Naive thymus-derived CD4-positive, alpha-beta T cell (primary cell): ENCODE data around the gene NPBWR2. TPM values are rescaled to one million over a fixed set of nuclear protein-coding genes. Genes with fewer than 3 reads are reported as not detected.

Experiments used
- ATAC-seq: fragments of 150-1000 bp; cut with Tn5 transposase; 2 replicates; pipeline ENCODE4 v1.10.0; 2021; ENCODE audit warnings: mild to moderate bottlenecking, moderate library complexity
- CTCF ChIA-PET: fragments of 350-600 bp; sonication (Branson Sonifier 250); formaldehyde crosslinking; loops from one replicate; lab custom pipeline; 2021; ENCODE audit warnings: antibody characterized with exemption; lab: Charles Lee
- POLR2A ChIA-PET: fragments of 350-600 bp; sonication (Branson Sonifier 250); formaldehyde crosslinking; loops from one replicate; lab custom pipeline; 2021; ENCODE audit warnings: antibody characterized with exemption, inconsistent platforms; lab: Charles Lee
- DNase-seq, 9 donors: peaks; one replicate each; pipeline versions ENCODE4 v3.0.0 to v3.0.0-alpha.2; 2020 to 2022; ENCODE audit warnings: mixed read lengths in 1 of 9
- H3K27ac ChIP-seq: one replicate; pipeline ENCODE4 v1.7.0; 2013; ENCODE audit warnings: mild to moderate bottlenecking, low read depth, low read length, moderate library complexity
- H3K27me3 ChIP-seq, 2 donors: one replicate each; pipeline ENCODE4 v1.7.0; 2013; ENCODE audit warnings: low read length in 2 of 2, mild to moderate bottlenecking in 2 of 2, moderate library complexity in 2 of 2; ENCODE audit not compliant: control insufficient read depth in 2 of 2, insufficient read depth in 2 of 2
- H3K36me3 ChIP-seq, 3 experiments: 1 replicate in 2 of 3; 2 replicates in 1 of 3; pipeline ENCODE4 v1.7.0; 2013; ENCODE audit warnings: low read length in 3 of 3, mild to moderate bottlenecking in 3 of 3, moderate library complexity in 1 of 3; ENCODE audit not compliant: insufficient read depth in 3 of 3, control insufficient read depth in 2 of 3
- H3K4me1 ChIP-seq, 2 donors: one replicate each; pipeline ENCODE4 v1.7.0; 2013; ENCODE audit warnings: low read length in 2 of 2, mild to moderate bottlenecking in 2 of 2, moderate library complexity in 1 of 2; ENCODE audit not compliant: control insufficient read depth in 2 of 2, insufficient read depth in 2 of 2
- H3K4me3 ChIP-seq: 2 replicates; pipeline ENCODE4 v1.7.0; 2013; ENCODE audit warnings: mild to moderate bottlenecking, low read length
- H3K9me3 ChIP-seq, 3 experiments: 1 replicate in 2 of 3; 2 replicates in 1 of 3; pipeline ENCODE4 v1.7.0; 2013; ENCODE audit warnings: low read length in 3 of 3; ENCODE audit not compliant: control insufficient read depth in 2 of 3
- H3K27ac Mint-ChIP-seq, 9 donors: one replicate each; pipeline ENCODE4 v1.8.0; 2020 to 2022; ENCODE audit warnings: mixed read lengths in 9 of 9, mild to moderate bottlenecking in 8 of 9, moderate library complexity in 5 of 9, inconsistent platforms in 2 of 9
- H3K27me3 Mint-ChIP-seq, 5 donors: one replicate each; pipeline ENCODE4 v1.8.0; 2021 to 2022; ENCODE audit warnings: mixed read lengths in 5 of 5, mild to moderate bottlenecking in 1 of 5
- H3K36me3 Mint-ChIP-seq, 5 donors: one replicate each; pipeline ENCODE4 v1.8.0; 2020 to 2022; ENCODE audit warnings: mixed read lengths in 5 of 5, mild to moderate bottlenecking in 3 of 5, inconsistent platforms in 1 of 5
- H3K4me1 Mint-ChIP-seq, 7 donors: one replicate each; pipeline ENCODE4 v1.8.0; 2020 to 2022; ENCODE audit warnings: mixed read lengths in 7 of 7, mild to moderate bottlenecking in 3 of 7, inconsistent platforms in 1 of 7
- H3K4me3 Mint-ChIP-seq, 10 donors: one replicate each; pipeline ENCODE4 v1.8.0; 2020 to 2022; ENCODE audit warnings: mild to moderate bottlenecking in 10 of 10, mixed read lengths in 10 of 10, moderate library complexity in 6 of 10, inconsistent platforms in 2 of 10
- H3K9me3 Mint-ChIP-seq, 11 donors: one replicate each; pipeline ENCODE4 v1.8.0; 2020 to 2022; ENCODE audit warnings: mixed read lengths in 11 of 11, mild to moderate bottlenecking in 4 of 11, inconsistent platforms in 1 of 11, moderate library complexity in 1 of 11
- intact Hi-C, 2 donors: fragments of 100-400 bp; cut with micrococcal nuclease; formaldehyde crosslinking; loops; one replicate each; pipeline ENCODE4 v1.15.1; 2023
- polyA plus RNA-seq, 2 donors: library from polyadenylated mRNA; unstranded; fragments of 300-500 nt; fragmentation: Illumina TruSeq; gene quantifications; one replicate each; pipeline ENCODE4 v1.2.3, GENCODE V29; 2021
- total RNA-seq, 6 experiments: library from RNA in 5 of 6; stranded (reverse) in 5 of 6; gene quantifications; 1 replicate in 5 of 6; 2 replicates in 1 of 6; pipeline ENCODE4 v1.2.3 and lab custom pipeline; 2021 to 2026

NPBWR2 gene
- total and polyA plus RNA-seq, 7 experiments from 2014 or later, result not detected

DNA sequence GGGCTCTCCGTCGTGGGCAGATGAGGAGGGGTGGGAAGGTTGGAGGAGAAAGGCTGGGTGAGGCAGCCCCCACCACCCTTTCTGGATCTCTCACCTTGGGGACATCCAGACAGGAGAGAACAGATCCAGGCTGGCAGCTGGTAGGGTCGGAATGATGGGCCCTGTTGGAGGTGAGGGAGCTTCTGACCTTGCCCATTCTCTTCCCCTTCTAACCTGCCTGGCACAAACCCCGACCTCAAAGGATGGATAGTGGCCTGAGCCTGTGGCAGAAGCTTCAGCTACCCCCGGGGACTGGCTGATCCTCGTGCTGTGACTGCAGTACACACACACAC lies 6.0 kb upstream of the NPBWR2 start:
- Mint-ChIP-seq H3K27me3 (peaks cover 0 to 3% (median 0%) of the 10 kb centered on the region in 5 donors), H3K4me3 (no peak overlapping the region)

DNA sequence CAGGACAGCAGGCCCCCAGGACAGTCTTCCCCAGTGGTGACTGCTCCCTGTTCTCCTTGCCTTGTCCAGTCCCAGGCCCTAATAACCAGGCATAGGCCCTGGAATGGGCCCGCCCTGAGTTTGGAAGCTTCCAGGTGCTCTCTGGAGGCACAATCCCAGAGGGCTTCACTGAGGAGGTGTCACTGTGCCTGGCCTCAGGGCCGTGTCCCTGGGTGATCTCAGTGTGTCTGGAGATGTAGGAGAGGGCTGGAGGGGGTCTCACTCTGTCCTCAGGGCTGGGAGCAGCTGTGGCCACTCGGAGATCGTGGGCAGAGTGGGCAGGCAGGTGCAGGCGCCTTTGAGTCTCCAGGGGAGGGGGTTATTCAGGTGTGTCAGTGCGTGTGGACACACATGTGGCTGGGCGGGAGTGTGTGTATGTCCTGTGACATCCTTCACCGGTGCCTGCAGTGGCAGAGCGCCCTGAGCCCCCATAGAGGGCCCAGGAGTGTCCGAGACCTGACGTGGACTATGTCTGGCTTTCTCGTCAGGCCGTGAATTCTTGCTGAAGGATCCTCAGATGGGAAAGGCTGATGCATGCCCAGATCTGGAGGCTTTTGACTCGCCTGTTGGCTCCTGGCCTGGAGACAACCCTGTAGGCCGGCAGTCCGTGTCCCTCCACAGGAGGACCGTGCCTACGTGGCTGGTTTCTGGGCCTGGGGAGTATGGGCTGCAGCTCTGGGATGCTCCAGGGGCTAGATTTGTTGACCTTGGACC lies 5.5 kb upstream of the NPBWR2 start:
- H3K27ac Mint-ChIP-seq, result no peak overlapping the region
- H3K36me3 Mint-ChIP-seq, result no peaks in the 10 kb centered on the region
- intact Hi-C loops, result no loop called here
- ATAC-seq (no peak), DNase-seq (peak in 1 of 9 donors; percentile 16)
- H3K4me3 Mint-ChIP-seq, result no peak overlapping the region
- H3K27ac ChIP-seq, result no peak overlapping the region
- H3K9me3 ChIP-seq, result no peaks in the 10 kb centered on the region
- H3K9me3 Mint-ChIP-seq, result no peaks in the 10 kb centered on the region
- ChIA-PET CTCF (no interaction called here), POLR2A (no interaction called here)
- H3K27me3 Mint-ChIP-seq, result peaks cover 0 to 3% (median 0%) of the 10 kb centered on the region in 5 donors
- H3K4me1 Mint-ChIP-seq, result peaks cover 0 to 5% (median 0%) of the 10 kb centered on the region in 7 donors
- no peaks in the 10 kb centered on the region for H3K4me1 ChIP-seq
- no peaks in the 10 kb centered on the region for H3K27me3 ChIP-seq
- H3K36me3 ChIP-seq, result no peaks in the 10 kb centered on the region
- H3K4me3 ChIP-seq, result no peak overlapping the region

More for the DNA sequence above, 6.0 kb upstream of the NPBWR2 start:
- Histone ChIP-seq H3K36me3 (no peaks in the 10 kb centered on the region), H3K27me3 (no peaks in the 10 kb centered on the region), H3K4me3 (no peak overlapping the region), H3K27ac (no peak overlapping the region), H3K9me3 (no peaks in the 10 kb centered on the region), H3K4me1 (no peaks in the 10 kb centered on the region)
- ATAC-seq (no peak), DNase-seq (no peak)
- Mint-ChIP-seq H3K4me1 (peaks cover 0 to 3% (median 0%) of the 10 kb centered on the region in 7 donors), H3K36me3 (no peaks in the 10 kb centered on the region), H3K27ac (peak overlapping the region in 1 of 9 donors; percentile 27), H3K9me3 (no peaks in the 10 kb centered on the region)
- intact Hi-C loops, result no loop called here
- POLR2A ChIA-PET, result interaction anchor here (0.6 kb wide), 1 partner anchor 131 kb away, joined by 3 read pairs; no protein-coding TSS in a partner anchor
- CTCF ChIA-PET, result no interaction called here

DNA sequence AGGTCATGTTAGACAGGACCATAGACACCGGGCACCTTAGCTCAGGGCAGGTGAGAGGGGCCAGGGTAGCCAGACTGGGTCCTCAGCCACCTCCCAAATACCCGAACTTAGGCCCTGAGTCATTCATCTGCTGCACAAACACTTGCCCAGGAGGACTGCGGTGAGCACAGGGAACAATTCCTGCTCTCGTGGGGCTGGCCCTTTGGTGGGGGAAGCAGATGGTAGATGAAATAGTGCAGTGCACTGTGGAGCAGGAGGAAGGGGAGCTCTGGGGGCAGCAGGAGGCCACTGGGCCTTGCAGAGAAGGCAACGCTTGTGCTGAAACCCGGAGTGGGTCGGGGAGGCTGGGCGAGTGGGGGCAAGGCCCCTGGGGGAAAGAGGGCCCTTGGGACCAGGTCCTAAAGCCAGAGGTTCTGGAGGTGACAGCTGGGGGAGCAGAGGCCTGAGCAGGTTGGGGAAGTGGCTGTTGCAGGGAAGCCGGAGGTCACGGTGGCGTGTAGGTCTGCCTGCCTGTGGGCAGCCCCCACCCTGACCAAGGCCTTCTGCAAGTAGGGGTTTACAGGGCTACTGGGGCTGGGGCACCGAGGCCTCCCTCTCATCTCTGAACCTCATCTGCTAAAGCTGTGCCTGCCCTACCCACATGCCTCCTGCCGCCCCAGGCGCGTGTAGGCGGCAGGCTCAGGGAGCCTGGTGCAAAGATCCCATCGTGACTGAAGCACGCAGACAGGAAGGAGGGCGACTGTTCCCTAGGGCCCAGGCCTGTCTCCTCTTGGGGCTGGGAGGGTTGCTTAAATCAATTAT lies 4.7 kb upstream of the NPBWR2 start:
- no peak overlapping the region for H3K4me3 Mint-ChIP-seq
- CTCF ChIA-PET, result no interaction called here

DNA sequence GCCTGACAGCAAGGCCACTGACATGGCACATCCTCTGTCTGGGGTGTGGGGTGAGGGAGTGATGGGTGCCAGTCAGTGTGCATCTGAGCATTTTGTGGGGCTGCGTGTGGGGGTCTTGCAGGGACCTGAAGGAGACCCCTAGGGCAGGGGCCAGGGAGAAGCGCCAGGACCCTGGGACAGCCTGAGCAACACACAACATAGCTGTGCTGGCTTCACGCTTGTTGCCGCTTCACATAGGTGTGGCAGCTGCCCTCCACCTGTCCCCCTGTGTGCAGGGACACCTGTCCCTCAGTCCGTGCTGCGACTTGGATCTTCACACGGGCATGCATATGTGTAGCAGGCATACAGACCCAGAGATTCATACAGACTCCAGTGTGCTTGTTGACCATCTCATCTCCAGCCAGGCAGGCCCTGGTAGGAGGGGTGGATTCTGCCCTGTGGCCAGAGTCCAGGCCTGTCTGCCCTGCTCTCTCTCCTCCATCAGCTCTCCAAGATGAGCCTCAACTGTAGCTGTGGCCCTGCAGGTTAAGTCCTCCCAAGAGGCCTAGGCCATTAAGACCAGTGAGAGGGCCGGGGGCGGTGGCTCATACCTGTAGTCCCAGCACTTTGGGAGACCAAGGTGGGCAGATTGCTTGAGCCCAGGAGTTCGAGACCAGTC lies 3.2 kb upstream of the NPBWR2 start:
- CTCF ChIA-PET, result no interaction called here
- H3K27ac ChIP-seq, result no peak overlapping the region
- intact Hi-C loops, result no loop called here
- H3K4me1 Mint-ChIP-seq, result peaks cover 0 to 8% (median 0%) of the 10 kb centered on the region in 7 donors
- H3K27me3 Mint-ChIP-seq, result peaks cover 0 to 4% (median 0%) of the 10 kb centered on the region in 5 donors
- H3K27ac Mint-ChIP-seq, result no peak overlapping the region
- DNase-seq, result peak in 2 of 9 donors; percentile 3 to 18
- H3K4me3 ChIP-seq, result no peak overlapping the region
- H3K36me3 Mint-ChIP-seq, result no peaks in the 10 kb centered on the region
- H3K36me3 ChIP-seq, result no peaks in the 10 kb centered on the region
- H3K9me3 ChIP-seq, result no peaks in the 10 kb centered on the region
- POLR2A ChIA-PET, result interaction anchor here (0.6 to 0.7 kb wide), 2 partner anchors 9 to 21 kb away, joined by 3 read pairs; no protein-coding TSS in a partner anchor
- H3K27me3 ChIP-seq, result no peaks in the 10 kb centered on the region
- H3K4me3 Mint-ChIP-seq, result no peak overlapping the region
- no peaks in the 10 kb centered on the region for H3K4me1 ChIP-seq
- no peak for ATAC-seq
- H3K9me3 Mint-ChIP-seq, result no peaks in the 10 kb centered on the region

More for the DNA sequence above, 4.7 kb upstream of the NPBWR2 start:
- intact Hi-C loops, result no loop called here
- Mint-ChIP-seq H3K4me1 (peaks cover 0 to 8% (median 0%) of the 10 kb centered on the region in 7 donors), H3K27me3 (peaks cover 0 to 4% (median 0%) of the 10 kb centered on the region in 5 donors), H3K36me3 (no peaks in the 10 kb centered on the region), H3K9me3 (no peaks in the 10 kb centered on the region), H3K27ac (no peak overlapping the region)
- H3K9me3 ChIP-seq, result no peaks in the 10 kb centered on the region
- H3K4me1 ChIP-seq, result no peaks in the 10 kb centered on the region
- H3K36me3 ChIP-seq, result no peaks in the 10 kb centered on the region
- no peaks in the 10 kb centered on the region for H3K27me3 ChIP-seq
- no peak overlapping the region for H3K27ac ChIP-seq
- POLR2A ChIA-PET, result no interaction called here
- DNase-seq (peak in 2 of 9 donors; percentile 5 to 18), ATAC-seq (no peak)
- H3K4me3 ChIP-seq, result no peak overlapping the region

DNA sequence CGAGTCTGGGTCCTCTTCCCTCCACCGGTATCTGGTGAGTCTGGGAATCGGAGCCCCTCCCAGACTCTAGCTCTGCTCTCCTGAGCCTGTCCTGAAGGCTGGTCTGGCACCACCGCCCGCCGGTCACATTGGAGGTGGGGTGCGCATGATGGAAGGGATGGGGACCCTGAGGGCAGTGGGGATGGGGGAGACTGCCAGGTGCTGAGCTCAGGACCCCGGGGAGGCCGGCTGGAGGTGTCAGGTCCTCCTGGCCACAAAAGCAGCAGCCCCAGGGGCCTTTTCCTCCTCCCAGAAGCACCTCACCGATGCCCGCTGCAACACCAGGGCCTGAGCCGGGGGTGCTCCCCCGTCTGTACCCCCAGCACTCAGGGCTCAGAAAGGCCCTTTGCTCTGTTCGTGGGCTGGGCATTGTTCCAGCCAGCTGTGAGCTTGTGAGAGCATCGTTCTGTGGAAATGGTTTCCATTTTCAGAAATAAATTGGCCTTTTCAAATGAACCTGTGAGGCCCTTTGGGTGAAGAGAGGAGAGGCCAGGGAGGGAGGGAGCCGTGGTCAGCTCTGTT lies 2.5 kb upstream of the NPBWR2 start:
- Mint-ChIP-seq H3K9me3 (no peaks in the 10 kb centered on the region), H3K4me1 (peaks cover 0 to 8% (median 0%) of the 10 kb centered on the region in 7 donors), H3K27me3 (peaks cover 0 to 4% (median 0%) of the 10 kb centered on the region in 5 donors), H3K36me3 (no peaks in the 10 kb centered on the region), H3K27ac (no peak overlapping the region), H3K4me3 (no peak overlapping the region)
- Histone ChIP-seq H3K4me3 (no peak overlapping the region), H3K36me3 (no peaks in the 10 kb centered on the region), H3K9me3 (no peaks in the 10 kb centered on the region), H3K27me3 (no peaks in the 10 kb centered on the region), H3K27ac (no peak overlapping the region), H3K4me1 (no peaks in the 10 kb centered on the region)
- peak in 2 of 9 donors; percentile 4 to 16 for DNase-seq
- intact Hi-C loops, result no loop called here
- ChIA-PET CTCF (no interaction called here), POLR2A (interaction anchor here (0.7 kb wide), 1 partner anchor 21 kb away, joined by 3 read pairs; no protein-coding TSS in a partner anchor)
- no peak for ATAC-seq
